NCI-H510A treated with DMSO at 0.1 percent for 48 hours (cell line): ENCODE data around the gene SAP30BP.

Experiments
- DNase-seq: peaks from one replicate; lab custom pipeline; 2025; lab: John Stamatoyannopoulos, UW

SAP30BP gene

GRCh38 chr17:75689441-75689873 lies 22.3 kb downstream of the SAP30BP start:
- DNase-seq = peak; percentile 40

- DNase-seq = no peak
Observed at GRCh38 chr17:75691371-75691791, 24.2 kb downstream of the SAP30BP start.

- DNase-seq = no peak
Observed at GRCh38 chr17:75691801-75692626, 24.9 kb downstream of the SAP30BP start.

- no peak for DNase-seq
Observed at GRCh38 chr17:75692976-75693375, 25.8 kb downstream of the SAP30BP start.

GRCh38 chr17:75693500-75694481 lies 26.7 kb downstream of the SAP30BP start:
- no peak for DNase-seq

GRCh38 chr17:75694536-75694935 lies 27.4 kb downstream of the SAP30BP start:
- no peak for DNase-seq

DNA sequence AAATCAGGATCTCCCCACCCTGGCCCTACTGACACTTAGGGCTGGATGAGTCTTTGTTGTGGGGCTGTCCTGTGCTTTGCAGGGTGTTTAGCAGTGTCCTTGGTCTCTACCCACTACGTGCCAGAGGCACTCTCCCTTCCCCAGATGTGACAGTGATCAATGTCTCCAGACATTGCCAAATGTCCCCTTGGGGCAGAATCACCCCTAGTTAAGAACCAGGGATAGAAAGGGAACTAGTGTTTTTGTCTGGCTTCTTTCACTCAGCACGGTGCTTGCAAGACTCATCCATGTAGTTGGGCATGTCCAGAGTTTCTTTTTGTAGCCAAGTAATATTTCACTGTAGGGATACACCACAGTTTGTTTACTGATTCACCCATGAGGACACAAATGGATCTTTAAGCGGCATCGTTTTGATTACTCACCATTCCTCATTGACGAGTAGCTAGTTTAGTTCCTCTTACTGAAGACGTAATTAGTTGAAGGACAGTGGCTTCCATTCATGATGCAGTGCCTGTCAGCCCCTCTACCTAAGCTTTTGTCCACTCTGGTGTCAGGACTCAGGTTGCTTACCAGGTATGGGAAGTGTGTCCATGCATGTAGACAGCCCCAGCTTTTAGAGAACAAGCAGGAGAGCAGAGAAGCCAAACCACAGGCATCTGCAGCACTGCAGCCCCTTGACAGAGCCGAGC lies 28.1 kb downstream of the SAP30BP start:
- no peak for DNase-seq

GRCh38 chr17:75695830-75696271 lies 28.7 kb downstream of the SAP30BP start:
- no peak for DNase-seq

DNA sequence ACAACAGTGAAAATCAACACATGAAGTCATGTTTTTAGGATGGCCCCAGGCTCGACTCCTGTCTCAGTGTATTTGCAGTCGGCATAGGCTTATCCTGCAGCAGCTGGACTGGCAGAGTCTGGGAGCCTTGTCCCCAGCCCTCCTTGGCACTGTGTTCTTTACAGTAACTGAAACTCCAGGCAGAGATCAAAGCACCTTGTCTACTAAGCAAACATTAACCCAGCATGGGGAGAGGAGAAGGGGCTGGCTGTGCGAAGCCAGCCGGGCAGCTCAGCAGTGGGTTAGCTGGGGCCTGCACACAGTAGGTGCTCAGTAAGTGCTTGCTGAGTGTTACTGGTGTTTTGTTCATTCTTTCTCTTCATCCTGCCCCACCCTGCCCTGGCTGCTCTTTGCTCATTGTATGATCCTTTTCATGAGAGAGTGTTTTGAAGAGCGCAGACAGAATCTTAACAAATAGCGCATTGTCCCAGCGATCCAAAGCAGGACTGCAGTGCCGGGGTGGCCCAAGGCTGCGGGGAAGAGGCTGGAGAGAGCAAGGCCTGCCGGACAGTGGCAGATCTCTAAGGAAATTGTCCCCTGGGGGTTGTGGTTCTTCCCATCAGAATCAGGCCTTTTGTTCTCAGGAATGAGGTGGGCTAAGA lies 30.6 kb downstream of the SAP30BP start:
- DNase-seq = no peak

DNA sequence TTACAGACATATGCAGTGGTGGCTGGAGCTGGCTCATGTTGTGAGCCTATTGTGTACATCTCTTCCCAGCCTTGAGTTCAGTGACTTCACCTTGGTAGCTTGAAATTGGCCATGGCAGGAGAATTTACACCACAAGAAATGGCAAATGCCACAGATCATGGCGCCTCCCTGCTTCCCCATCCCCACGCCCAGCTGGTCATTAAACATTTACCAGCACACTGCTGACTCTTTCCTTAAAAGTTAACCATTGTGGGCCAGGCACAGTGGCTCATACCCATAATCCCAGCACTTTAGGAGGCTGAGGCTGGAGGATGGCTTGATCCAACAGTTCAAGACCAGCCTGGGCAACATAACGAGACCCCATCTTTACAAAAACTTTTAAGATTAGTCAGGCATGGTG lies 31.5 kb downstream of the SAP30BP start:
- DNase-seq = no peak

DNA sequence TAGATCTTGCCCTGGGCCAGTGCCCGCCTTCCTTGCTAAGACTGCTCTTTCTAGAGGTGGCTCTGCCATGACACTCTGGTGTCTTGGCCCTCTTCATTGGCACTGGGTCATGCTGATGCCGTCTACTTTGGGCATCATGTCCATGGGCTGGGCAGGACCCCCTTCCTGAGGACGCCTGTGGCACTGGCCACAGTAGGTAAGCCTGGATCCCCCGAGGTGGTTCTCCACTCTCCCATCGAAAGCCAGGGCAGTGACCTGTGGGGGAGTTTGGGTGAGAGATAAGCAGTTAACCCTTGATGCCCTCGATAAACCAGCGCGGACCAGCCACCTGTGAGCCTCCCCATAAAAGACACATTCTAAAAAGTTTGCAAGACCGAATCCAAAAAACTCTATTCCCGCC lies 34.1 kb downstream of the SAP30BP start:
- no peak for DNase-seq

GRCh38 chr17:75703191-75703590 lies 36.1 kb downstream of the SAP30BP start:
- DNase-seq = no peak

DNA sequence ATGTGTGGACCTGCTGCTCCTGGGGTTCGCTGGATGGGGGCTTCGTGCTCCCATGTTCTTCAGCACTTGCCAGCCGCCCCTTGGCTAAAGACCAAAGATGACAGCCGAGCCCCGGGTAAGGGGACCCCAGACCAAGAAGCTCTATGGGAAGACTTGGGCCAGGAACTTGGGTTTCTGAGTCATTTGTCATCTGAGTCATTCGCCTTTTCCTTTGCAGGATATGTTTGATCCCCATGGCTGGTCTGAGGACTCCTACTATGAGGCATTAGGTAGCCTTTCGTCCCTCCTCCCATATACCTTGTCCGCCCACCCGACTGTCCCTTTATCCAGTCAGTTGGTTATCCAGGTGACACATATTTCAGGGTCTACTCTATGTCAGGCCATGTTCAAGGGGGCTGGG lies 36.5 kb downstream of the SAP30BP start:
- no peak for DNase-seq

DNA sequence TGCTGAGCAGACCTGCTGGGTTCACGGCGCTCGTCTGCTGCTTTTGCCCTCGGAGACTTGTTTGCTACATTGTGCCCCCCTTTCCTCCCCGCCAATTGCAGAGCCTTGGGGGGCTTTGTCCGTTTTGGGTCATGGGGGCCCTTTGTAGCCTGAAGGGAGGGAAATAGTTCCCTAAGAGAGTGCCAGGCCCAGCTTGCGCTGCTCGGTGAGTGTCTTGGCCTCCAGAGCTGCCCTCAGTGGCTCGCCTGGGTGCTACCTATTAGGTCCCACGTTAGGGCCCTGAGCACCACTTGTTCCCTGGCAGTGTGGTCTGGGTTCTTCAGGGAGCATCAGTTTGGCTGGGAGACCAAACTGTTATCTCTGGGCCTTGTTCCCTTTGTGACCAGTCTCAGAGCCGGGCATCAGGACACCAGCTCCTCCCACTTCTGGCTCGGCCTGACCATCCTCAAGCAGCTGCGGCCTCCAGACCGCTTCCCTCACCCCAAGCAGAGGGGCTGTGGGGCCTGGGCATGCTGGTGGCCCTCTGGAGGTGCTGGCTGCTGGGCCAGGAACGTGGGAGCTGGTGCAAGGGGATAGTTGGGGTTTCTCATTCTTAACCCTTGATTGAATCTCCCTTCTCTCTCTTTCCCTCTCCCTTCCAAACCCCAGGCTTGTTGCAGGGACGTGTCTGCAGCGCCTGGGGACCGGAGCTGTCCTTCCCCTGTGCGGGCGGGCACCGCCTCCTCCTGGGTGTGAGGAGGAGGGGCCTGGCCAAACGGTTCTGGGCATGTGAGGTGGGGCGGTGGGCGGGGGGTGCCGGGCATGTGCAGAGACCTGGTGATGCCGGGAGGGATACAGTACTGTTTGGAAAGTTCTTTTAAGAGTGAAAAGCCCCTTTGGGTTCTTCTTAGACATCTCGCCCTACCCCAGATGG lies 38.1 kb downstream of the SAP30BP start:
- no peak for DNase-seq

GRCh38 chr17:75706042-75706728 lies 39.0 kb downstream of the SAP30BP start:
- no peak for DNase-seq

DNA sequence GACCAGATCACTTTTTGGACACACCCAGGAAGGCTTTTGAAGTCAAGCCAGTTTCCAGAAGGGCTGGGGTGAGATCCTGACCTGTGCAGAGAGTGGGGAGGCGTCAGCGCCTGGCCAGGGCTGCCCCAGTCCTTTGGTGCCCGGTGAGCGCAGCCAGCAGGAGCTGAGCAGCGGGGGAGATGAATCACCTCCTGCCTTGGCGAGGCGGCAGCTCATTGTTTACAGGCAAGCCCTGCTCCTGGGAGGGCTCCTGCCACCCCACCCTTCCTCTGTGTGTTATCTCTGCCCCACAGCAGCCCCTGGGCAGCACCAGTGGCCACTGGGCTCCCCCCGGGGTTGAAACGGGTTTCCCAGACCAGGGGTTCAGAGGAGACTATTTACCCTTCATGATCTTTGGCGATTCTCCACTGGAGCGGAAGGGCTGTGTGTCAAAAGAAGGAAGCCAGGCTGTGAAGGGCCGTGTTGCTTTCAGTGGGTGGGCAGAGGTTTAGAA lies 40.0 kb downstream of the SAP30BP start:
- no peak for DNase-seq

GRCh38 chr17:75712446-75712845 lies 45.3 kb downstream of the SAP30BP start:
- no peak for DNase-seq

GRCh38 chr17:75719732-75720131 lies 52.6 kb downstream of the SAP30BP start:
- DNase-seq = no peak

DNA sequence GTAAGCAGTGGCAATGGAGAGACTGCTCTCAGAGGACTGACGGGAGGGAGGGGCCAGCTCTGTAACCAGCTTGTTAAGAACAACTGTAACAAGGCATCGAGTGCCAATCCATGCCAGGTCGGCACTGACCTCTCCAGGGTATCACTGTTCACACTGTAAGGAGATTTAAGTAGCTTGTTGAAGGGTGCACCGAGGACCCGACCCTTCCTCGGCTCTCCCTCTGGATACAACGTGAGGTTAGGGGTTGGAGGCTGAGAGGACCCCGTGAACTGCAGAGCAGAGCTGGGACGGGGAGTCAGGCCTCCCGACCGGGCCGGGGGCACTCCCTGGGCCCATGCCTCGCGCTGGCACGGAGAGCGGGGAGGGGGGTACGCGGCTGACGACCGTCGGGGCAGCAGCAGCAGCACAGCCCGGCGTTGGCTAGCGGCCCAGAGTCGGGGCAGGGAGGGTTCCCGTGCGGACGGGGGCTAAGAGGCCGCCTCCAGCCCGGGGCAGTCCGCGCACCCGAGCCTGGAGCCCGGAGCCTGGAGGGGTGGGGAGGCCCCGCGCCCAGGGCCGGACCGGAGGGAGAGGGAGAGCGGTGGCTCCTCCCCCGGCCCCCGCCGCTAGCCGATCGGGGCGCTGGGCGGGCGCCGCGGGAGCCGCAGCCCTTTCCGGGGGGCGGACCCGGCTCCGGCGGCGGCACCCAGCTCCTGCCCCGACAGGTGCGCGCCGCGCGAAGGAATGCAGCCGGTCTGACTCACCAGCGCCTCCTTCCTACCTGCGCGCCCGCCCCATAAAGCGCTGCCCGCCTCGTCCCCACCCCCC lies 53.7 kb downstream of the SAP30BP start, which contains the start of gene ITGB4:
ITGB4 (plus strand) TSS at position 804 of the 807 bp plus-strand sequence. CDS start 3,245 bp downstream, outside the sequence.
- DNase-seq = peak; percentile 42
